ENCODE results near the gene UPF3A.

Gene UPF3A

GRCh38 chr13:114284680-114285079 is 3.3 kb downstream of the UPF3A start:
- Histone ChIP-seq H3K27ac (ENCODE audit: low read depth, low read length) (no peak overlapping the region), H2AK5ac (ENCODE audit: low read length) (no peak overlapping the region), H3K27me3 (ENCODE audit: insufficient read depth, low read length, poor library complexity) (no peaks in the 10 kb centered on the region), H3K79me1 (ENCODE audit: low read length) (peaks cover 12% of the 10 kb centered on the region), H2BK120ac (ENCODE audit: low read depth, low read length) (no peak overlapping the region), H3K9ac (ENCODE audit: low read length) (no peak overlapping the region), H3K4me1 (ENCODE audit: control insufficient read depth, low read depth, low read length) (peaks cover 3% of the 10 kb centered on the region), H3K4me2 (ENCODE audit: low read length) (no peak overlapping the region), H3K56ac (ENCODE audit: low read length) (no peak overlapping the region), H4K5ac (ENCODE audit: low read length) (no peak overlapping the region), H3K79me2 (ENCODE audit: control insufficient read depth, insufficient read depth, low read length) (peaks cover 13% of the 10 kb centered on the region), H2BK15ac (replicated peaks; ENCODE audit: low read depth) (no peak overlapping the region), H3K4me3 (ENCODE audit: low read length) (no peak overlapping the region), H3K36me3 (ENCODE audit: control insufficient read depth, insufficient read depth, low read length) (peaks cover 6% of the 10 kb centered on the region), H3K4ac (ENCODE audit: low read depth, low read length) (no peak overlapping the region), H3K23ac (ENCODE audit: low read length) (no peak overlapping the region), H3K18ac (ENCODE audit: low read length) (no peak overlapping the region), H2BK5ac (ENCODE audit: low read length) (no peak overlapping the region), H4K8ac (ENCODE audit: low read depth, low read length) (no peak overlapping the region)
- no peak for DNase-seq
- WGBS (ENCODE audit: extremely low coverage, insufficient coverage, low lambda C conversion rate): no CpG with 5 or more reads among the region's 8 CpGs

- Histone ChIP-seq H2BK5ac (ENCODE audit: low read length) (no peak overlapping the region), H3K4me1 (ENCODE audit: control insufficient read depth, low read depth, low read length) (peaks cover 3% of the 10 kb centered on the region), H4K8ac (ENCODE audit: low read depth, low read length) (no peak overlapping the region), H3K79me2 (ENCODE audit: control insufficient read depth, insufficient read depth, low read length) (peaks cover 13% of the 10 kb centered on the region), H3K79me1 (ENCODE audit: low read length) (peaks cover 12% of the 10 kb centered on the region), H4K5ac (ENCODE audit: low read length) (no peak overlapping the region), H3K27me3 (ENCODE audit: insufficient read depth, low read length, poor library complexity) (no peaks in the 10 kb centered on the region), H2AK5ac (ENCODE audit: low read length) (no peak overlapping the region), H3K18ac (ENCODE audit: low read length) (no peak overlapping the region), H3K4me2 (ENCODE audit: low read length) (no peak overlapping the region), H2BK120ac (ENCODE audit: low read depth, low read length) (no peak overlapping the region), H3K23ac (ENCODE audit: low read length) (peak overlapping the region; percentile 35), H3K4ac (ENCODE audit: low read depth, low read length) (no peak overlapping the region), H3K56ac (ENCODE audit: low read length) (no peak overlapping the region), H2BK15ac (replicated peaks; ENCODE audit: low read depth) (no peak overlapping the region), H3K4me3 (ENCODE audit: low read length) (no peak overlapping the region), H3K36me3 (ENCODE audit: control insufficient read depth, insufficient read depth, low read length) (peaks cover 8% of the 10 kb centered on the region), H3K27ac (ENCODE audit: low read depth, low read length) (no peak overlapping the region), H3K9ac (ENCODE audit: low read length) (no peak overlapping the region)
- no peak for DNase-seq
- no CpG with 5 or more reads among the region's 4 CpGs for WGBS (ENCODE audit: extremely low coverage, insufficient coverage, low lambda C conversion rate)
Measured at GRCh38 chr13:114285166-114285808, 3.9 kb downstream of the UPF3A start.

DNA sequence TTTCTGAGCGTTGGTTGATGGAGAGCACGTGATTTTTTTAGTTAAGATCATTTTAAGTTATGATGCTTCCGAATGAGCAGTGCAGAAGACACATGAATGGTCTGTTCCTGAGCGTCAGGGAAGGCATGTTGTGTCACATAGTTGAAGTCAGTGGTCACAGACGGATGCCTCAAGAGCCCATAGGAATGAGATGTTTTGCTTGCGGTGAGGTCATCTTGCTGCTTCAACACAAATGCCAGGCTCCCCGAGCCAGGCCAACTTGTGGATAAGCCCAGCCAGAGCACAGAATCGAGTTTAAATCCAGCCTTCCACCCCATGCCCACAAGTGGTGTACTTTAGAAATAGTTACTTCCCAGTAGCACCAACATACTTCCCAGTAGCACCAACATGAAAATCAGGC is 5.4 kb downstream of the UPF3A start:
- H3K9ac ChIP-seq (ENCODE audit: low read length): no peak overlapping the region
- WGBS (ENCODE audit: extremely low coverage, insufficient coverage, low lambda C conversion rate): no CpG with 5 or more reads among the region's 8 CpGs
- peaks cover 8% of the 10 kb centered on the region for H3K36me3 ChIP-seq (ENCODE audit: control insufficient read depth, insufficient read depth, low read length)
- no peak overlapping the region for H3K18ac ChIP-seq (ENCODE audit: low read length)
- H2BK5ac ChIP-seq (ENCODE audit: low read length): no peak overlapping the region
- peak; percentile 24 for DNase-seq
- peaks cover 13% of the 10 kb centered on the region for H3K79me2 ChIP-seq (ENCODE audit: control insufficient read depth, insufficient read depth, low read length)
- no peak overlapping the region for H4K5ac ChIP-seq (ENCODE audit: low read length)
- H3K4me1 ChIP-seq (ENCODE audit: control insufficient read depth, low read depth, low read length): no peaks in the 10 kb centered on the region
- H3K4me3 ChIP-seq (ENCODE audit: low read length): no peak overlapping the region
- H3K56ac ChIP-seq (ENCODE audit: low read length): no peak overlapping the region
- H3K4ac ChIP-seq (ENCODE audit: low read depth, low read length): no peak overlapping the region
- H2BK15ac ChIP-seq (replicated peaks; ENCODE audit: low read depth): no peak overlapping the region
- no peak overlapping the region for H2AK5ac ChIP-seq (ENCODE audit: low read length)
- no peak overlapping the region for H3K27ac ChIP-seq (ENCODE audit: low read depth, low read length)
- no peak overlapping the region for H3K23ac ChIP-seq (ENCODE audit: low read length)
- no peak overlapping the region for H4K8ac ChIP-seq (ENCODE audit: low read depth, low read length)
- H3K4me2 ChIP-seq (ENCODE audit: low read length): no peak overlapping the region
- H3K27me3 ChIP-seq (ENCODE audit: insufficient read depth, low read length, poor library complexity): no peaks in the 10 kb centered on the region
- H2BK120ac ChIP-seq (ENCODE audit: low read depth, low read length): no peak overlapping the region
- H3K79me1 ChIP-seq (ENCODE audit: low read length): peaks cover 12% of the 10 kb centered on the region

DNA sequence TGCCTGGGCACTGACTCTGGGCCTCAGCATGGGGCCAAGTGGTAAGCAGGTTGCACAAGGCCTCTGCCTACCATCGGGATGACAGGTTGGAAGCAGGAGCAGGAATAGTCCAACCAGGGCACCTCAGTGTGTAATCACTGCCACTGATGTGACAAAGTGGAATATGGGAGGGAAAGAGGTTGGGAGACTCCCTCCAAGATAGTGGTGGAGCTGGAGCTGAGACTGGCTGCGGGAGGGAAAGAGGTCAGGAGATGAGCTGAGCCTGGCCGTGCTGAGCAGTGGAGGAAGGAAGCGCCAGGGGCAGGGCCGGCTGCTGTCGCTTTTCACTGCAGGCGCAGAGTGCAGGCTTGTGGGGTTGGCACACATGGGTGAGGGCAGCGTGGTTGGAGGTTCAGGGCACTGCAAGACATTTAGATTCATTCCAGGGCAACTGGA is 6.8 kb downstream of the UPF3A start:
- no peak overlapping the region for H3K56ac ChIP-seq (ENCODE audit: low read length)
- no peaks in the 10 kb centered on the region for H3K4me1 ChIP-seq (ENCODE audit: control insufficient read depth, low read depth, low read length)
- no peak overlapping the region for H3K23ac ChIP-seq (ENCODE audit: low read length)
- H2BK15ac ChIP-seq (replicated peaks; ENCODE audit: low read depth): no peak overlapping the region
- no peak overlapping the region for H3K27ac ChIP-seq (ENCODE audit: low read depth, low read length)
- H3K27me3 ChIP-seq (ENCODE audit: insufficient read depth, low read length, poor library complexity): no peaks in the 10 kb centered on the region
- H3K79me1 ChIP-seq (ENCODE audit: low read length): peaks cover 15% of the 10 kb centered on the region
- H3K4me2 ChIP-seq (ENCODE audit: low read length): no peak overlapping the region
- peaks cover 11% of the 10 kb centered on the region for H3K79me2 ChIP-seq (ENCODE audit: control insufficient read depth, insufficient read depth, low read length)
- H2AK5ac ChIP-seq (ENCODE audit: low read length): no peak overlapping the region
- WGBS (ENCODE audit: extremely low coverage, insufficient coverage, low lambda C conversion rate): no CpG with 5 or more reads among the region's 8 CpGs
- H3K36me3 ChIP-seq (ENCODE audit: control insufficient read depth, insufficient read depth, low read length): peaks cover 12% of the 10 kb centered on the region
- H2BK5ac ChIP-seq (ENCODE audit: low read length): no peak overlapping the region
- H3K4me3 ChIP-seq (ENCODE audit: low read length): no peak overlapping the region
- no peak for DNase-seq
- H3K9ac ChIP-seq (ENCODE audit: low read length): no peak overlapping the region
- no peak overlapping the region for H3K4ac ChIP-seq (ENCODE audit: low read depth, low read length)
- H4K8ac ChIP-seq (ENCODE audit: low read depth, low read length): no peak overlapping the region
- H3K18ac ChIP-seq (ENCODE audit: low read length): no peak overlapping the region
- H4K5ac ChIP-seq (ENCODE audit: low read length): no peak overlapping the region
- no peak overlapping the region for H2BK120ac ChIP-seq (ENCODE audit: low read depth, low read length)

GRCh38 chr13:114296448-114296847 is 15.0 kb downstream of the UPF3A start:
- Histone ChIP-seq H4K5ac (ENCODE audit: low read length) (no peak overlapping the region), H3K27ac (ENCODE audit: low read depth, low read length) (no peak overlapping the region), H3K18ac (ENCODE audit: low read length) (no peak overlapping the region), H2BK5ac (ENCODE audit: low read length) (no peak overlapping the region), H4K8ac (ENCODE audit: low read depth, low read length) (no peak overlapping the region), H2AK5ac (ENCODE audit: low read length) (no peak overlapping the region), H2BK15ac (replicated peaks; ENCODE audit: low read depth) (no peak overlapping the region), H3K4me1 (ENCODE audit: control insufficient read depth, low read depth, low read length) (no peaks in the 10 kb centered on the region), H3K4me3 (ENCODE audit: low read length) (no peak overlapping the region), H3K23ac (ENCODE audit: low read length) (no peak overlapping the region), H3K9ac (ENCODE audit: low read length) (no peak overlapping the region), H3K36me3 (ENCODE audit: control insufficient read depth, insufficient read depth, low read length) (peaks cover 8% of the 10 kb centered on the region), H2BK120ac (ENCODE audit: low read depth, low read length) (no peak overlapping the region), H3K4ac (ENCODE audit: low read depth, low read length) (no peak overlapping the region), H3K56ac (ENCODE audit: low read length) (no peak overlapping the region), H3K4me2 (ENCODE audit: low read length) (no peak overlapping the region), H3K79me1 (ENCODE audit: low read length) (peaks cover 9% of the 10 kb centered on the region), H3K79me2 (ENCODE audit: control insufficient read depth, insufficient read depth, low read length) (peaks cover 2% of the 10 kb centered on the region), H3K27me3 (ENCODE audit: insufficient read depth, low read length, poor library complexity) (no peaks in the 10 kb centered on the region)
- no CpG with 5 or more reads among the region's 10 CpGs for WGBS (ENCODE audit: extremely low coverage, insufficient coverage, low lambda C conversion rate)
- DNase-seq: no peak

DNA sequence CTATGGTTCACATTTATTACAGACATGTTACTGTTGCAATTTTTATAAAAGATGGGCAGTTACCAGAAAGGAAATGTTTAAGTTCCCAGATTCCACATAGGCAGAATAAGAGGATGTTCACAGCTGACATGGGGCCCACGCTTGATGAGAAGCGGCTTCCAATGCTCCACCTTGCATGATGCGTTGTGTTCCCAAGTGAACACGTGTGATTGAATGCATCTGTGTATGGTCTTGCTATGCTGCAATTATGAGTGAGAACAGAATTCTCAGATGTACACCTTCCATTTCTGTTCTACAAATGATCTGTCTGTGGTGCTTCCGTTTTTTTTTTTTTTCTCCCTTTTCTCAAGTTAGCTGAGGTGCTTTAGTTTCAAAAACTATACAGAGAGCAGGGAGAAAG is 15.5 kb downstream of the UPF3A start:
- Histone ChIP-seq H4K8ac (ENCODE audit: low read depth, low read length) (no peak overlapping the region), H3K27me3 (ENCODE audit: insufficient read depth, low read length, poor library complexity) (no peaks in the 10 kb centered on the region), H3K9ac (ENCODE audit: low read length) (no peak overlapping the region), H2BK120ac (ENCODE audit: low read depth, low read length) (no peak overlapping the region), H2BK15ac (replicated peaks; ENCODE audit: low read depth) (no peak overlapping the region), H3K4me3 (ENCODE audit: low read length) (no peak overlapping the region), H3K18ac (ENCODE audit: low read length) (no peak overlapping the region), H4K5ac (ENCODE audit: low read length) (no peak overlapping the region), H3K4me2 (ENCODE audit: low read length) (no peak overlapping the region), H3K4me1 (ENCODE audit: control insufficient read depth, low read depth, low read length) (no peaks in the 10 kb centered on the region), H3K23ac (ENCODE audit: low read length) (no peak overlapping the region), H3K79me1 (ENCODE audit: low read length) (peaks cover 9% of the 10 kb centered on the region), H2AK5ac (ENCODE audit: low read length) (no peak overlapping the region), H3K56ac (ENCODE audit: low read length) (no peak overlapping the region), H2BK5ac (ENCODE audit: low read length) (no peak overlapping the region), H3K79me2 (ENCODE audit: control insufficient read depth, insufficient read depth, low read length) (peaks cover 2% of the 10 kb centered on the region), H3K36me3 (ENCODE audit: control insufficient read depth, insufficient read depth, low read length) (peaks cover 8% of the 10 kb centered on the region), H3K4ac (ENCODE audit: low read depth, low read length) (no peak overlapping the region), H3K27ac (ENCODE audit: low read depth, low read length) (no peak overlapping the region)
- WGBS (ENCODE audit: extremely low coverage, insufficient coverage, low lambda C conversion rate): no CpG with 5 or more reads among the region's 5 CpGs
- no peak for DNase-seq
